HG03175 (cell line): Measurements from ENCODE around the gene CARD9.
"Not testable (repeated sequence)": the region's sequence is repeated elsewhere in the genome, so short reads cannot be mapped to it uniquely, and the experiment has no call there.

Experiments used
- ATAC-seq: cut with Tn5 transposase; IDR thresholded peaks from one replicate; pipeline ENCODE4 v1.9.1; 2021; ENCODE audit warnings: mild to moderate bottlenecking, moderate library complexity; ENCODE audit not compliant: unreplicated experiment

Gene CARD9

GRCh38 chr9:136373300-136374182 lies at the start of gene CARD9:
CARD9 (minus strand) TSS chr9:136373669; CDS start chr9:136372078, 1,591 bp downstream.
- ATAC-seq = no peak

DNA sequence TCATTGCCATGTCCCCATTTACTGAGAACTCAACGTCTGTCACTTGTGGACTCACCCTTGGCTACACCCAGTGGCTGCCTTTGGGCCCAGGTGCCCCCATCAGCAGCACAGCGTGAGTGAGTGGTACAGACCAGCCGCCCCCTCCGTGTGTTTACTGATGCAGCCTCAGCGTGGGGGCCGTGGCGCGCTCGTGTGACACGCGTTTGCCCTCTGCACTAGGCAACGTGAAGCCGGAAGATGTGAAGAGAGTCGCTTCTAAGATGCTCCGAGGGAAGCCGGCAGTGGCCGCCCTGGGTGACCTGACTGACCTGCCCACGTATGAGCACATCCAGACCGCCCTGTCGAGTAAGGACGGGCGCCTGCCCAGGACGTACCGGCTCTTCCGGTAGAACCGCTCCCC lies 49.4 kb upstream of the CARD9 start:
- no peak for ATAC-seq

DNA sequence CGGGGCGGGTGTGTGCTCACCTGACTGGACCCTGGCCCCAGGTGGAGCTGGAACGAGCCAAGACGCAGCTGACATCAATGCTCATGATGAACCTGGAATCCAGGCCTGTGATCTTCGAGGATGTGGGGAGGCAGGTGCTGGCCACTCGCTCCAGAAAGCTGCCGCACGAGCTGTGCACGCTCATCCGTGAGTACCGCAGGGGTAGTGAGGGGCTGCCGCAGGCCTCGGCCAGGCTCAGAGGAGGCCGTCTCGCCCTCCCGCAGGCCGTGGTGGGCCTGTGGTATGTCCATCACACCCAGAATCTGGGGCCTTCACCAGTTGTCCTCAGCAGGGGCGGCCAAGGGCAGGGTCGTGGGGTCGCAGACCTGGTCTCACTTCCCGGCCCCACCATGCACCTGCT lies 48.3 kb upstream of the CARD9 start:
- no peak for ATAC-seq

DNA sequence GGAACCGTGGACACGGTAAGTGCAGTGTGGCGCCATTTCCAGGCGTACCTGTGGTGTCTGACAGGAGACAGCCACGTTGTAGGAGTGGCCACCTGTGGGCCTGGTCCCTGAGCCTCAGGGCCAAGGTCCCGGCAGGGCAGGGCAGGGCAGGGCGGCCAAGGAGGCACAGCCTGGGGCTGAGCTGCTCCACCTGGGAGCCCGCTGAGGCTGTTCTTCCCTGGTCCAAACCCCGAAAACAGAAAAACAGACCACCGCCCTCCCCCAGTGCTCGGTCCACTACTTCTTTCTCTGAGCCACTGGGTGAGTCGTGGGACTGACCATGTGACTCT lies 45.6 kb upstream of the CARD9 start:
- ATAC-seq = no peak

DNA sequence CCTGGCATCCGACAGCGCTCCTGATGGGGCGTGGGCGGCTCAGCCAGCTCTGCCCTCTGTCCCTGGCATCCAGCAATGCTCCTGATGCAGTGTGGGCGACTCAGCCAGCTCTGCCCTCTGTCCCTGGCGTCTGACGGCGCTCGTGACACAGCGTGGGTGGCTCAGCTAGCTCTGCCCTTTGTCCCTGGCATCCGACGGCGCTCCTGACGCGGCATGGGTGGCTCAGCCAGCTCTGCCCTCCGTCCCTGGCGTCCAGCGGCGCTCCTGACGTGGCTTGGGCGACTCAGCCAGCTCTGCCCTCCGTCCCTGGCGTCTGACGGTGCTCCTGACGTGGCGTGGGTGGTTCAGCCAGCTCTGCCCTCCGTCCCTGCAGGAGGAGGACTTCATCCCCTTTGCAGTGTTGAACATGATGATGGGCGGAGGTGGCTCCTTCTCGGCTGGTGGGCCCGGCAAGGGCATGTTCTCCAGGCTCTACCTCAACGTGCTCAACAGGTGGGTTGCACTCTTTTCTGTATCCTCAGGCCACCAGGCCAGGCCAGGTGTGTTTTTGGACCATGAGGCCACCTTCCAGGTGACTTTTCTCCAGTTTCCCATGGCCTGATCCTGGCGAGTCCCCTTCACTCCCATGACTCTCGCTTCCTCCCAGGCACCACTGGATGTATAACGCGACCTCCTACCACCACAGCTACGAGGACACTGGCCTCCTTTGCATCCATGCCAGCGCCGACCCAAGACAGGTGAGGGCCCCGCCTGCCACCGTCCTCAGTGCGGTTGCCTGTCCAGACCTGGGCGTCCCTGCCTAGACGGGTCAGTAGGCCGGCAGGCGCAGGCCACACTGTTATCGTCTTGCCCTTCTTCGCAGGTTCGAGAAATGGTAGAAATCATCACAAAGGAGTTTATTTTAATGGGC lies 45.0 kb upstream of the CARD9 start:
- ATAC-seq = no peak

GRCh38 chr9:136416914-136417313 lies 43.4 kb upstream of the CARD9 start:
- no peak for ATAC-seq

DNA sequence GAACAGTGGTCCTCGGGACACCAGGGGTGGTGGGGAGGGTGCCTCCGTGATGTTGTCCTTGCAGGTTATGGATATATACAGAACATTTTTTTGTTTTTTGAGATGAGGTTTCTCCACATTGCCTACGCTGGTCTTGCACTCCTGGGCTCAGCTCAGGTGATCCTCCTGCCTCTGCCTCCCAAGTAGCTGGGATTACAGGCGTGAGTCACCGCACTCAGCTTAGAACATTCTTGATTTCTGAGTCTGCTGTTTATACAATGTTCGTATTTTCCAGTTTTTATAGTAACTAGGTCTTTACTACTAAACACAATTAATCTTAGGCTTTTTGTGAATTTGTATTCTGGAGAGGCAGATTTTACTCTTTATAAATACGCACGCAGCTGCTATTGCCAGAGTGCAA lies 43.0 kb upstream of the CARD9 start:
- ATAC-seq = no peak

- ATAC-seq = no peak
These were observed 39.5 kb upstream of the CARD9 start for GRCh38 chr9:136412962-136413361.

GRCh38 chr9:136411378-136411777 lies 37.9 kb upstream of the CARD9 start:
- no peak for ATAC-seq

DNA sequence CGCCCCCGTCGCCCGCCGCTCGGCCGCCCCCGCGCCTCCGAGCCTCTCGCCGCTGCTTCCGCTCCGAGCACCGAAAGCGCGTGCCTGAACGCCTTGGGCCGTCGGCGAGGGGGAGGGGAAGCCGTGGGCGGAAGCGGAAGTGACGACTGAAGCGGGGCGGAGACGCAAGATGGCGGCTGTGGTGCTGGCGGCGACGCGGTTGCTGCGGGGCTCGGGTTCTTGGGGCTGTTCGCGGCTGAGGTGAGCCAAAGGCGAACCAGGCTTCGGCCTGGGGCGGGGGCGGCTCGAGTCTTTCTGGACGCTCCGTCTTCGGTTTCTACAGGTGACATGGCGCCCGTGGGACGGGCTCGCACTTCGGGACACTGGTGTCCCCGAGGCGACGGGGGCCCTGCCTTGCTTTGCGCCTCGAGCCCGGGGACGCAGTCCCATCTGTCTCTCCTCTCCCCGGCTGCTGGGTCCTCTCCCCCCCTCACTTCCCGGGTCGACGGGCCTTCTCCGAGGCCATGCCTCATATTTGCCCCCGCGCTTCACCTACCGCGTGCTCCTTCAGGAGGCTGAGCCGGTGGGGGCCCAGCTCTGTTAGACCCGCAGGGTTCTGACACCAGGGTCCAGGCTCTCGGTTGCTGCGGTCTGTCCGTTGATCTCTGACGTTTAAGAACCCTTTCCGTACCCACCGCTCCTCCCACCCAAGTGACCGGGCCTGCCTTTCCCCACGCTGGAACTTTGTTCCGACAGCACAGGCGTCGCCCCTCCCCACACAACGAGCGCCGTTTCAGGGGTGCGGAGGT lies 37.2 kb upstream of the CARD9 start, which contains the start of the genes ENTR1 and PMPCA:
Gene ENTR1, minus strand, starts transcription at position 115 of the 788 bp plus-strand sequence. CDS start 217 bp downstream, outside the sequence.
Gene PMPCA, plus strand, starts transcription at position 159 of the 788 bp plus-strand sequence. Its CDS starts 11 bp downstream, at position 170.
- ATAC-seq = peak; percentile 91

GRCh38 chr9:136409557-136410455 lies 36.3 kb upstream of the CARD9 start:
- ATAC-seq = peak; percentile 20

DNA sequence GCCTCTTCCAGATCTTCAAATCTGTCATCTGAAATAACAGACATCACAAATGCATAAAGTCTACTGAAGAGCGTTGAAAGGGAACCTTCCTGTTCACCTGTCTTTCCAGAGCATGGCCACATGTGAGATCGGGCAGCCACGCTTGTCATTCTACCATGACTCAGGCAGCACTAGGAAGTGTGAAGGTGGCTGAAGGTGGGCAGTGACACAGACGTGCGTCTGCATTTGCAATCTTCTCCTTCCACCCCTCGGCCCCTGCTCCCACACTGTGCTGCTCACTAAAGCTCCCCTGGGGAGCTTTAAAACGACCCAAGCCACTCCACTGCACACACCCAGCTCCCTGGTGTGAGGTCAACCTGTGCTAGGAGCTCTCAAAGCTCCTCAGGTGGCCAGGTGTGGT lies 34.4 kb upstream of the CARD9 start:
- no peak for ATAC-seq

- ATAC-seq = not testable (repeated sequence)
These were observed 33.6 kb upstream of the CARD9 start for GRCh38 chr9:136407061-136407460.

- not testable (repeated sequence) for ATAC-seq
These were observed 32.4 kb upstream of the CARD9 start for GRCh38 chr9:136405904-136406303.

DNA sequence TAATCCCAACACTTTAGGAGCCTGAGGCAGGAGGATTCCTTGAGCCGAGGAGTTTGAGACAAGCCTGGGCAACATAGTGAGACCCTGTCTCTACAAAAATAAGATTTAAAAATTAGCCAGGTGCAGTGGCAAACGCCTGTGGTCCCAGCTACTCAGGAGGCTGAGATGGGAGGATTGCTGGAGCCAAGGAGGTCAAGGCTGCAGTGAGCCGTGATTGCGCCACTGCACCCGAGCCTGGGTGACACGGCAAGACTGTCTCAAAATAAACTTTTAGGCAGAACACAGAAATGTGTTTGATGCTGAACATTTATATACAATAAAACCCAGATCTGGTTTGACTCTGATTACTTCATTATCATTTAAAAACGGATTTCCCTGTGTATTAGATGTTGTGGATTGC lies 32.0 kb upstream of the CARD9 start:
- ATAC-seq = no peak

GRCh38 chr9:136404801-136405136 lies 31.3 kb upstream of the CARD9 start:
- ATAC-seq = no peak

DNA sequence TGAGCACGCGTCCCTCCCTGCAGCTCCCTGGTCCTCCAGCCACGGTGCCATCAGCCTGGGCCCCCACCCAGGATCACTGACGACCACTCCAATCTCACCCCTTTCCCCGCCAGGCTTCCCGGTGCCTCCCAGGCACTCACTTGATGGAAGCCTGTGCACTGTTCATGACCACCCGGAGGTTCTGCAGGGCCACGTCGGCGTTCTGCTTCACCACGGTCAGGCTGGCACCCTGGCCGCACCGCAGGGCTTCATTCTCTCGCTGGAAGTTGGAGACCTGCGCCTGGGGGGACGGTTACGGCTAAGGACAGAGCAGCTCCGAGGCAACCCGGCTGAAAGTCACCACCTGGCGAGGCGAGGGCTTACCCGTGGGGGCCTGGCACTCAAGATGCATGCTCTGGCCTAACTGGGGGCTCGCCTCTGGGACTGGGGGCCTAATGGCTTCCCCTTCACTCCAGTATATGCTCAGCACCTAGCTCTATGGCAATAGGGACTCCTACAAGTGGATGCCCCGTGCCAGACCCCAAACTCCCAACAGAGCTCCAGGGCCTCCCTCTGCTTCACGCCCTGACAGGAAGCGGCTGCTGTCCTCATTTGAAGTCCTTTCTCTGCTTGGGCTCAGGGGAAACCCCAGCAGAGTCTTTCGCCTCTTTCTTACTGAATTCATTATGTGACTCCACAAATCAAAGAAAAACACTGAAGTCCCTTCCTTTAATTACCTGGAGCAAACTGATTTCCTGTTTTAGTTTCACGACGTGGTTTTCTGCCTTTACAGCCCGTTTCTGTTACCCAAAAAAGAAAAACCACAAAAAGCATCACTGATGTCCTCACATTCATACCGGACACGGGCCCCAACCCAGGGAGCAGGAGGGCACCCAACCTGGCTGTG lies 30.7 kb upstream of the CARD9 start:
- no peak for ATAC-seq

- no peak for ATAC-seq
These were observed 30.1 kb upstream of the CARD9 start for GRCh38 chr9:136403538-136403914.

DNA sequence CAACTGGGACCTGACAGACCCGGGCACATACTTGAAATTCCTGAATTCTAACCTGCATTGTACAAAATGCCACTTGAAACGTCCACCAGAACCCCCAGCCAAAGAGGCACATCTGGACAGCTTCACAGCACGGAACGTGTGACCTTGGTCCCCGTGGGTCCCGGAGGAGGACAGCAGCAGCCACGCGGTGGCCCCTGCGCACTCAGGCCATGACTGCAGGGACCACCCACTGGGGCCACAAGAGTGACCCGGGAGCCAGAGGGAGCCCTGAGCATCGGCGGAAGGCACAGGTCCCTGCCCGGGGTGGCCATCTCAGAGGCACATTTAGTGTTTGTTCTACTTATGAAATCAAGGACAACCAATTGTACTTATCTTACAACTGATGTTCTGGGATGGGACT lies 28.6 kb upstream of the CARD9 start:
- no peak for ATAC-seq
